ENCODE results near the gene TUBD1.
"Not testable (repeated sequence)": the region's sequence is repeated elsewhere in the genome, so short reads cannot be mapped to it uniquely, and the experiment has no call there.

Gene TUBD1

DNA sequence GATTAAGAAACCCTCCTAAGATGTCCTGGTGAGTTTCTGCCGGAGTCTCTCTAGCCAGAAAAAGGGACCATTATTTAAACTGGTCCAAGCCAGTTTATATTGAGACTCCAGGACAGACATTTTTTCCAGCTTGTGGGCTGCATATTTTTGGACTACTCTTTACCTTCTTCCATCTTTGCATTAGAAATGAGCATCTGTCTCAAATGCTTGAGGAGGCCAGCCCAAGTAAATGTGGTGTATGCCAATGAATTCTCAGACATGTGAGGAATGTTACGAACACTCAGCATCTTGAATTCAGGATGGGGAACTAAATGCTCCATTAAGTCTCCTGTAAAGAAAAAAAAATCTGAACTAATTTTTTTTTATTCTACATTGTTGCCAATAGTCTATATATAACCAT is 18.4 kb downstream of the TUBD1 start:
- DNase-seq (ENCODE audit: low read depth in 4 of 4, low spot score in 1 of 4), result no peak

- not testable (repeated sequence) for DNase-seq (ENCODE audit: low read depth in 4 of 4, low spot score in 1 of 4)
Observed at GRCh38 chr17:59873414-59873813, 19.3 kb downstream of the TUBD1 start.

DNA sequence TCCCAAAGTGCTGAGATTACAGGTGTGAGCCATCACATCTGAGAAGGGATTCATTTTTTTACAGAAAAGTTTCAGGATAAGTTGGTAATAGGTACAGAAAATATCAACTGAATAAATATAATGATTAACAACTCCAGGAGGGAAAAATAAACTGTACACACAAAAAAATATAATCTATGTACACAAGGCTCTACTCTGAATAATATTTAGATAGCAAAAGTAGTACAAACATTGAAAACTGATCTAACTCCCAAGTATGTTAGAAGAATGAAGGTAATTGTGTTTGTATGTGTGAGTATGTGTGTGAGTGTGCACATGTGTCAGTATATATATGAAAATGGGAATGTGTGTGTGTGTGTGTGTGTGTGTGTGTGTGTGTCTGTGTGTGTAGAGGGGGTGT is 20.4 kb downstream of the TUBD1 start:
- no peak for DNase-seq (ENCODE audit: low read depth in 4 of 4, low spot score in 1 of 4)

DNA sequence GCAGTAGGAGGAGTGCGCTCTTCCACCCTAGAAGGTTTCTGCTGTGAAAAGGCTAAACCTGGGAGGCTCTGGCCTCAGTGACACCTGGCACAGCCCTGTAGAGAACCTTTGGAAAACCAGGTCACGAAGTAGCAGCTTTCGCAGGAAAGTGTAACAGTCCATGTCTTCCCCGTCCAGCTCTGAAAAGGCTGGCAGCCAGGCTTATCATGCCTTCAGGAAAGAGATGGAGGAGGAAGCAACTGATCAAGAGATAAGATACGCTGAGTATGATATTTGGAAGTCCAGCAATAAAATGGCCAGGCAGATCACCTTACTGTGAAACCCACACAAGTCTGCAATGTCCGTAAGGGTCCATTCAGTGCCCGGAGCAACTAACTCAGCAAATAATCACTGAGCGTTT is 22.3 kb downstream of the TUBD1 start:
- DNase-seq (ENCODE audit: low read depth in 4 of 4, low spot score in 1 of 4), result no peak

DNA sequence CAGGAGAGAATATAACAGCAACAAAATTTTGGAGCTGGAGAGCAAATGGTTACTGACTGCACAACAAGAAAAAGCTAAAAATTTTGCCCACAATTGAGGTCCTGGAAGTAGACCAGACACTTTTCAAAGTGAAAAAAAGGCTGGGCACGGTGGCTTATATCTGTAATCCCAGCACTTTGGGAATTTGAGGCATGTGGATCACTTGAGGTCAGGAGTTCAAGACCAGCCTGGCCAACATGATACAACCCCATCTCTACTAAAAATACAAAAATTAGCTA is 22.9 kb downstream of the TUBD1 start:
- no peak for DNase-seq (ENCODE audit: low read depth in 4 of 4, low spot score in 1 of 4)

DNA sequence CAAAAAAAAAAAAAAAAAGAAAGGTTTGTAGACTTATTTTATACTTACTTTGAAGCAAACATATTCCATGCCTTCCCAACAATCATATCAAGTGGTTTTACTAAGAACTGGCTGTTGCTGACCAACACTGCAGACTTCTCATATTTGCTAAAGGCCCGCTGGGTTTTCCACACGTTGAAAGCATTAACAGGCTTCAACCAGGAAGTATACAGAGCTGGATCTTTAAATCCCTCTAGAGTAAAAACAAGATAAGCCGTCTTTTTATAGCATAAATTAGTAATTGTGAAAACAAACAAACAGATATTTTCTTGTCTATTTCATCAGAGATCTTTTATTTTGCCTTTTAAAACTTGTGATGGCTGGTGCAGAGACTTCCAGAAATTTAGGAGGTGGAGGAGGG is 29.1 kb downstream of the TUBD1 start:
- no peak for DNase-seq (ENCODE audit: low read depth in 4 of 4, low spot score in 1 of 4)

- DNase-seq (ENCODE audit: low read depth in 4 of 4, low spot score in 1 of 4), result no peak
Observed at GRCh38 chr17:59859444-59860025, 33.2 kb downstream of the TUBD1 start.

DNA sequence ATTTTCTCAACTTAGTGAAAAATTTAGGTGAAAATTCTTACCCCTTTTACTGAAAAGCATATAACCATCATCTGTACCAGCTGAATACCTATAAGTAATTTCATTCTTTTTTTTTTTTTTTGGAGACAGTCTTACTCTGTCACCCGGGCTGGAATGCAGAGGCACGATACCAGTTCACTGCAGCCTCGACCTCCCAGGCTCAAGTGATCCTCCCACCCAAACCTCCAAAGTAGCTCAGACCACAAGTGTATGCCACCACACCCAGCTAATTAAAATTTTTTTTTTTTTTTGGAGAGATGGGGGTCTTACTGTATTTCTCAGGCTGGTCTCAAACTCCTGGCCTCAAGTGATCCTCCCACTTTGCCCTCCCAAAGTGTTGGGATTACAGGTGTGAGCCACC is 33.8 kb downstream of the TUBD1 start:
- DNase-seq (ENCODE audit: low read depth in 4 of 4, low spot score in 1 of 4), result no peak

DNA sequence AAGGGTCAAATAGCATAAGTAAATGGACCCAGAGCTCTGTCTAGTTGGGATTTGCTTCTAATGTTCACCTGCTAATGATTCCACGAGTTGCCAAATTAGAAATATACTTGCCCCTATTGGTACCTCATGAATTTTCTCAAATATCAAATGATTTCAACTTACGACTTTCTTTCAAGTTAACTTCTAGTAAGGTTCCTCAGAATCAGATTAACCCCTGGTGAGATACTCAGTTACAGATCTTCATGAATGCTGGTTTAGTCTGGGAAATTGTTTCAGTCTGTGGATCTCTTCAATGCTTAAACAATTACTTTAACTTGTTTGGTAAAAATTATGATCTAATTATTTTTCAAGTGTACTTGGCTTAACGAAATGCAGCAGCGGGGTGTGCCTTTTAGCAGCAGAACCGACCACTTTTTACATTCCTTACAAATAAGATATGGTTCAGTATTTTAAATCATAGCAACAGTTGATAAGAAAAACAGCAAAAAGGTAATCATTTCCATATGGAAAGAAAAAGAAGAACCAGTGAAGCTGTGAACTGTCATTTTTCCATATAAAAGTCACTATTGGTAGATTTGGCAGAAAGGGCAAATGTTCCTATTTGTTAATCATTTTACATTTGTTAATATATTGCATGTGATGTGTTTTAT is 34.5 kb downstream of the TUBD1 start:
- no peak for DNase-seq (ENCODE audit: low read depth in 4 of 4, low spot score in 1 of 4)

GRCh38 chr17:59856859-59857794 is 35.6 kb downstream of the TUBD1 start:
- no peak for DNase-seq (ENCODE audit: low read depth in 4 of 4, low spot score in 1 of 4)

DNA sequence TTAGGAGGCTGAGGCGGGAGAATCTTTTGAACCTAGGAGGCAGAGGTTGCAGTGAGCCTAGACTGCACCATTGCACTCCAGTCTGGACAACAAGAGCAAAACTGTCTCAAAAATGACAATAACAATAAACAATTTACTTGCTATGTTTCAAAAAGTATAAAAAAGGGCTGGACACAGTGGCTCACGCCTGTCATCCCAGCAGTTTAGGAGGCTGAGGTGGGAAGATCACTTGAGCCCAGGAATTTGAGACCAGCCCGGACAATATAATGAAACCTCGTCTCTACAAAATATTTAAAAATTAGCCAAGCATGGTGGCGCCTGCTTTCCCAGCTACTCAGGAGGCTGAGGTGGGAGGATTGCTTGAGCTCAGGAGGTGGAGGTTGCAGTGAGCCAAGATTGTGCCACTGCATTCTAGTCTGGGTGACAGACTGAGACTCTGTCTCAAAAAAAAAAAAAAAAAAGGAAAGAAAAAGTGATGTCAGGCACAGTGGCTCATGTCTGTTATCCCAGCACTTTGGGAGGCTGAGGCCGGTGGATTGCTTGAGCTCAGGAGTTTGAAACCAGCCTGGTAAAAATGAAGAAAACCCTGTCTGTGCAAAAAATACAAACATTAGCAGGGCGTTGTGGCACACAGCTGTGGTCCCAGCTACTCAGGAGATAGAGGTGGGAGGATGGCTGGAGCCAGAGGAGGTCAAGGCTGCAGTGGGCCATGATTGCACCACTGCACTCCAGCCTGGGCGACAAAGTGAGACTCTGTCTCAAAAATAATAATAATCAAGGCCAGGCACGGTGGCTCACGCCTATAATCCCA is 38.6 kb downstream of the TUBD1 start:
- not testable (repeated sequence) for DNase-seq (ENCODE audit: low read depth in 4 of 4, low spot score in 1 of 4)

- no peak for DNase-seq (ENCODE audit: low read depth in 4 of 4, low spot score in 1 of 4)
Observed at GRCh38 chr17:59853168-59853918, 39.4 kb downstream of the TUBD1 start.

DNA sequence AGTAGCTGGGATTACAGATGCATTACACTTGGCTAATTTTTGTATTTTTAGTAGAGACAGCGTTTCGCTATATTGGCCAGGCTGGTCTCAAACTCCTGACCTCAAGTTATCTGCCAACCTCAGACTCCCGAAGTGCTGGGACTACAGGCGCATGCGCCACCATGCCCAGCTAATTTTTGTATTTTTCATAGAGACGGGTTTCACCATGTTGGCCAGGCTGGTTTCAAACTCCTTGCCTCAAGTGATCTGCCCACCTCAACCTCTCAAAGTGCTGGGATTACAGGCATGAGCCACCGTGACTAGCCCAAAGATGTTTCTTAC is 39.9 kb downstream of the TUBD1 start:
- not testable (repeated sequence) for DNase-seq (ENCODE audit: low read depth in 4 of 4, low spot score in 1 of 4)

DNA sequence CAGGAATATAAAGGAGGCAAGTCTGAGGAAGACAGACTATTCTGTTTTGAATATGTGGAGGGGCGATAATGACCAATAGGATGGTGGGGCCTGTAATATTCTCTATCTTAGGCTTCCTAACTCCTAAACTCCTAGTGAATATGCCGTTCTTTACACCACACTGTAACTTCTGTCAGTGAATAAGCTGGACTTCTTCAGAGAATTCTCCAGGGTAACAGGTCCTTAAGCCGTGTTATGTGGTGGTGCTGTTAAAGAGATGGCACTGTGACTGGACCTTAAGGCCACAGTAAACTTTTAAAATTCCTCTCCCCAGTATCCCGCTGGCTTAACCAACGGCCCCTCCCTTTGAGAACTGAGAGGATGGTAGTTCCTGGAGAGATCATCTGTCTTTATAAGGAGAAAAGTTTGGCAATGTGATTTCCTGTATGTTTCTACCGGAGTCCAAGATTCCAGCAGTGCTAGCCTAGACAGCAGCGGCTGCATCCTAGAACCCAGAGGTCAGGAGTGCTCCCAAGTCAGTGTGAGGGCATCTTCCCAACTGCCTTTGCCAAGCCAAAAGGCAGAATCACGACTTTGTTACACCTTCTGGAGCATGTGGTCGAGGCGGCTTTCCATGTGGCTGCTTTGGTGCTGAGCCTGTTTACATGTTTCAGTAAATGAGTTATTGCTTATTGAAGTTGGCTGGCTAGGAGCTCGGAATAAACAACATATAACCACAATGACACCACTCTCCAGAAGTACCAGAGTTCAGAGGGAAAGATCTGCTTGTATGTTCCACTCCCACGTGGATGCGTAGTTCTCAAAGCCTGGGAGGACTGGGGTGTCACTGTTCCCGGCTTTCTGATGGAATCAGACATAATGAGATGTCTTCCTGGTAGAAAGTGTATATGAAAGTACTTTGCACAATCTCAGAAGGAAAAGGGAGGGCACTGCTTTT is 41.0 kb downstream of the TUBD1 start:
- no peak for DNase-seq (ENCODE audit: low read depth in 4 of 4, low spot score in 1 of 4)

- DNase-seq (ENCODE audit: low read depth in 4 of 4, low spot score in 1 of 4), result not testable (repeated sequence)
Observed at GRCh38 chr17:59850311-59850710, 42.4 kb downstream of the TUBD1 start.

DNA sequence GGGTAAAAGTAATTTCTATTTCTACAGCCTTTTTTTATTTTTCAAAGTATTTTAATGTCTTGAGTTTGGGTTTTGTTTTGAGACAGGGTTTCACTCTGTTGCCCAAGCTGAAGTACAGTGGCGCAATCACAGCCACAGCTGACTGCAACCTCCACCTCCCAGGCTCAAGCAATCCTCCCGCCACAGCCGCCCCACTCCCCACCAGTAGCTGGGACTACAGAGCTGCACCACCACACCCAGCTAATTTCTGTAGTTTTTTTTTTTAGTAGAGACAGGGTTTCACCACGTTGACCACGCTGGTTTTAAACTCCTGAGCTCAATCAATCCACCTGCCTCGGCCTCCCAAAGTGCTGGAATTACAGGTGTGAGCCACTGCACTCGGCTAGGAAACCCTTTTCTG is 44.0 kb downstream of the TUBD1 start:
- DNase-seq (ENCODE audit: low read depth in 4 of 4, low spot score in 1 of 4), result no peak

- DNase-seq (ENCODE audit: low read depth in 4 of 4, low spot score in 1 of 4), result no peak
Observed at GRCh38 chr17:59848385-59848668, 44.4 kb downstream of the TUBD1 start.

DNA sequence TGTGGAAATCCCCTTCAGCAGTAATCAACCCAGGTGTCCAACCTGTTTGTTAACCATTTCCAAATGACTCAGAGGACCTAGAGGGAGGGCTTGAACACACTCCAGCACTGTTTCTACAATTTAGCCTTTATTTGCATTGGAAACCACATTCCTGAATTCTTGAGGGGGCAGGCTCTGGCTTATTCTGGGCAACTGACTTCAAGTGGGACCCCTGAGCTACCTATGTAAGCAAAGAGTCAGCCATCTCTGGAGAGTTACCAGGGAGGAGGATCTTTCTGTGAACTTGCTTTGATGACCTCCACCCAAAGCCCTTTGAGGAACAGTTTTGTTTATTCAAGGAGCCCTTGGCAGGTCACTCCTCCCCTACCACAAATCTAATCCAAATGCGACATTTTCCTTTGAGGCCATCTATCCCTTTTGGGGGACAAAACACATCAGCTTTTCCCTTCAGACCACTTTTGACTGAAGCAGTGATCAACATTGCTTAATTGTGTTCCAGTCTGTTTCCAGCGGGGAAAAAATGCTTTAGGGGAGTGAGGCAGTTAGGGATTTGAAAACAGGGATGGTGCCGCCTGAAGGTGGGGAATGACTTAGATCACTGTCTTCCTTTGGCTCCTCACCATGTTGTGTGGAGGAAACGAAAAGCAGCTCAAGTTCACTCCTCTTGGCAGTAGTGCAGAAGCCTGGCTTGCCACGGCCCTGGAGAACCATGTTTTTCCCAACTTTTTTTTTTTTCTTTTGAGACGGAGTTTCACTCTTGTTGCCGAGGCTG is 46.2 kb downstream of the TUBD1 start:
- no peak for DNase-seq (ENCODE audit: low read depth in 4 of 4, low spot score in 1 of 4)

DNA sequence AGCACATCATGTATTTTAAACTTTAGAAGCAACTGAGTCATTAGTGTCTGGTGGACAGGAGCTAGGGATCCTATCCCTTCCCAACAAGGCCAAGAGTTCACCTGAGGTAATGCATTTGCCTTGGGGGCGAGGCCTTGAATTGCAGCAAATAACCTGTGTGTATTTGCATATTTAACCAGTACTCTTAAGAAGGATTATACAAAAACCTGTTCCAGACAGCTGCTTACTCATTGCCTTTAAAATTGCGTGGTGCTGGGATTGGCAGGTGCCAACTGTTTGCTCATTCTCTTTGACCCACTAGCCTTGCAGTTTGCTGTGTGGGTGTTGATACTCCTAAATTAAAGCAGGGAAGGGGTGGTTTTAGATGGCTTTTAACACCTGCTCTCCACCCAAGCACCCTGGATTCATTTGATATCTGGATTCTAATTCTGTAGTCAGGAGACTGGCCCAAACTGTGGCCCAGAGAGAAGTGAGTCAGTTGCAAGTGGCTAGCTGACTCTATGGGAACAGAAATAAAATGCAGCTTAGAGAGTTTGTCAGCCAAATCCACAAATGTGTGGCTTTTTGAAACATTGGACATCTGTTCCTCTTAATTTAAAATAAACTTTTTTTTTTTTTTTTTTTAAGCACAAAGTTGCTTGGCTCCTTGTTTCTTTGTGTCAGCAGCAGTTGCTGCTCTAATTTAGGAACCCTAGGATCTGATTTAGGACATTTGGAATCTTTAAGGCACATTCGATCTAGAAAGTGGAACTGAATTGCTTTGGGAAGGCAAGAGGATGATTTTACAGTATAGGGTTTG is 46.9 kb downstream of the TUBD1 start:
- no peak for DNase-seq (ENCODE audit: low read depth in 4 of 4, low spot score in 1 of 4)

All from stimulated activated CD4-positive, alpha-beta T cell treated with anti-CD3 and anti-CD28 coated beads, Interleukin-1b, Interleukin-23, amount 100 ng/mL, for 24 hours (primary cell).